RWPE1 (cell line): ENCODE results near the gene RASAL2.

Source experiments
- CTCF ChIA-PET: fragments of 350-600 bp; sonication (Branson Sonifier 250); formaldehyde crosslinking; extraction: SDS; loops from one replicate; lab custom pipeline; 2021; lab: Yijun Ruan, JAX
- POLR2A ChIA-PET: fragments of 400-600 bp; formaldehyde crosslinking; extraction: SDS; loops from one replicate; lab custom pipeline; 2020; ENCODE audit warnings: antibody characterized with exemption; ENCODE audit not compliant: low non-redundant PET; lab: Yijun Ruan, JAX
- DNase-seq: peaks from one replicate; pipeline ENCODE4 v3.0.0; 2012; ENCODE audit warnings: low spot score
- H3K27ac ChIP-seq: fragments of 450-650 bp; 2 replicates; pipeline ENCODE4 v1.5.1; 2017
- TF ChIP-seq, protein P1 (sequence below): fragments of 450-650 bp; conservative IDR thresholded peaks from 2 replicates; pipeline ENCODE4 v1.5.1; 2017; ENCODE audit warnings: low read depth, mild to moderate bottlenecking

RASAL2 gene

DNA sequence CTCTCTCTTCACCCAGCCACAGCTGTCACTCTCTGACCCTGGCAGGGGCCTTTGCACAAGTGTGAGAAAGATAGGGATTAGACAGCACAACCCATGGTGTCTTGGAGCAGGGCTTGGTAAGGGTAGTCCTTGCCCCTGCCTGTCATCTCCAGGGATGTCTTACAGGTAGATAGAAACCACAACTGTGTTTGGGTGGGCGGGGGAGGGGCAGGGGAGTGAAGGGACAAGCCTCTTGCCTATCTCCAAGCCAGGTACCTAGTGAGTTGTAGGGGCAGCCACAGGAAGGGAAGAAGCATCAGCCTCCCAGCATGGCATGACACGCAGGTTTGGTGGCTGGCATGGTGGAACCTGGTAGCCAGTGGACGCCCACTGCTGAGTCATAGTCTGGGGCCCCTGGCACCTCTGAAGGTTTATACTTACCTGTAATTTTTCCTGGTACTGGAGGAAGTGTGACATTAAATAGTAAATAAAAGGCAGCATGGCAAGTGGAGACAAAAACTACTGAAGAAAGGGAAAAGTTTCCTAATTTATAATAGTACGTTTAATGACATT, 305.3 kb downstream of the RASAL2 start:
- TF ChIP-seq, protein P1, sequence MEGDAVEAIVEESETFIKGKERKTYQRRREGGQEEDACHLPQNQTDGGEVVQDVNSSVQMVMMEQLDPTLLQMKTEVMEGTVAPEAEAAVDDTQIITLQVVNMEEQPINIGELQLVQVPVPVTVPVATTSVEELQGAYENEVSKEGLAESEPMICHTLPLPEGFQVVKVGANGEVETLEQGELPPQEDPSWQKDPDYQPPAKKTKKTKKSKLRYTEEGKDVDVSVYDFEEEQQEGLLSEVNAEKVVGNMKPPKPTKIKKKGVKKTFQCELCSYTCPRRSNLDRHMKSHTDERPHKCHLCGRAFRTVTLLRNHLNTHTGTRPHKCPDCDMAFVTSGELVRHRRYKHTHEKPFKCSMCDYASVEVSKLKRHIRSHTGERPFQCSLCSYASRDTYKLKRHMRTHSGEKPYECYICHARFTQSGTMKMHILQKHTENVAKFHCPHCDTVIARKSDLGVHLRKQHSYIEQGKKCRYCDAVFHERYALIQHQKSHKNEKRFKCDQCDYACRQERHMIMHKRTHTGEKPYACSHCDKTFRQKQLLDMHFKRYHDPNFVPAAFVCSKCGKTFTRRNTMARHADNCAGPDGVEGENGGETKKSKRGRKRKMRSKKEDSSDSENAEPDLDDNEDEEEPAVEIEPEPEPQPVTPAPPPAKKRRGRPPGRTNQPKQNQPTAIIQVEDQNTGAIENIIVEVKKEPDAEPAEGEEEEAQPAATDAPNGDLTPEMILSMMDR, result no peak
- H3K27ac ChIP-seq, result peak overlapping the region; percentile 60
- ChIA-PET POLR2A (no interaction called here), CTCF (no interaction called here)
- DNase-seq, result peak; percentile 19

DNA sequence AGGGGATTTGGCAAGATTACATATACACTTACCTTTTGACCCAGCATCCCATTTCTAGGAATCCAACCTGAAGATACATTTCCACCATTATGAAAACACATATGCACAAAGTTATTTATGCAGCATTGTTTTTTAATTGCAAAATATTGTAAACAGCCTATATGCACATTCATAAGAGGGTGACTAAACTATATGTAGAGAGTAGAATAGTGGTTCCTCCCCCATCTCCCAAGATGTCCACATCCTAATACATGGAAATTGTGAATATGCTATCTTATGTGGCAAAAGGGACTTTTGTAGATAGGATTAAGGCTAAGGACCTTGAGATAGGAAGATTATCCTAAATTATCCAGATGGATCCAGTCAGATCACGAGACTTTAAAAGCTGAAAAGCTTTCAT, 311.2 kb downstream of the RASAL2 start:
- TF ChIP-seq, protein P1, result no peak
- no peak overlapping the region for H3K27ac ChIP-seq
- ChIA-PET POLR2A (no interaction called here), CTCF (interaction anchor here (0.5 to 0.7 kb wide), 2 partner anchors 11 to 116 kb away, joined by 4 to 6 read pairs; no protein-coding TSS in a partner anchor)
- no peak for DNase-seq

DNA sequence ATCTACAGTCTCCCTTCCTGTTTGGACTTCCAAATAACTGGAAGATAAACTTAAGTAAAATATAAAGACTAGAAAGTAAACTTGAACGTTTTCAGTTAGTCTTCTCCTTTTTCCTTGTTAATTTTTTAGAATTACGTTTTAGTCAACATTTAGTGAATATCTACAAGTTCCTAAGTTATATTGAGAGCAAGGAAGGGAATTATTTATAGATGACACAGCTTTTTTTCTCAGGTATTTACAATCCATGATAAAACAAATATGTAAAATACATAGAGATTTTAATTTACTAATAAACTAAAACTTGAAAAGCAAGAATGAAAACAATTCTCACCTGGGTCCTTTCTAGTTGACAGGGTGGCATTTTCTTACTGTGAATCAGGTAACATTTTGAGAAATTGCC, 313.3 kb downstream of the RASAL2 start:
- H3K27ac ChIP-seq, result no peak overlapping the region
- TF ChIP-seq, protein P1, result no peak
- ChIA-PET CTCF (no interaction called here), POLR2A (no interaction called here)
- no peak for DNase-seq

DNA sequence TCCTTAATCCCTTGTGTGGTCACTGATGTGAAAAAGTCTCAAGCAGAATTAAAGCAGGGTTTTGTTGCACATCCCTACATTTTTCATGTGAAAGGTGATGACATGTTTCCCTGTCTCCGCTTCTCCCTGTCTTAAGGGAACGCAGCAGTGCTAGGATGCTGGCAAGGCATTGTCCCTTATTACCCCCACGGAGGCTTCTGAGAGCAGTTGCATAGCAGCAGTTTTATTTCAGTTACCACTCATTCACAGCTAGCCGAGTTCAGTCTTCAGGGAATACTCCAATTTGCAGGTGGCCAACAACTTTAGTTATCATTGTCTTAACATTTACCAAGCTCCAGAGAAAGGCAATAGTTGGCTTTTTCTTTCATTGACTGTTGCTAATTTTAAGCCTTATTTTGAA, 313.8 kb downstream of the RASAL2 start:
- H3K27ac ChIP-seq, result no peak overlapping the region
- ChIA-PET CTCF (no interaction called here), POLR2A (no interaction called here)
- DNase-seq, result no peak
- TF ChIP-seq, protein P1, result no peak

DNA sequence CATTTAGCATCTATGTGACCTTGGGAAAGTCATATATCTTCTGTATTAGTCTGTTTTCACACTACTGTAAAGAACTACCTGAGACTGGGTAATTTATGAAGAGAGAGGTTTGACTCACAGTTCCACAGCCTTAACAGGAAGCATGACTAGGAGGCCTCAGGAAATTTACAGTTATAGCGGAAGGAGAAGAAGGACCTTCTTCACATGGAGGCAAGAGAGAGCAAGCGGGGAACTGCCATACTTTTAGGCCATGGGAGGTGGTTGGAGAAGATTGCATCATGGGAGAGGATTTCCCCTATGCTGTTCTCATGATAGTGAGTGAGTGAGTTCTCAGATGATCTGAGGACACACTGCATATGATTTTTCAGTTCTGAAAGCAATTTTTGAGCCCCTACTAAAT, 315.0 kb downstream of the RASAL2 start:
- no peak for DNase-seq
- TF ChIP-seq, protein P1, result no peak

DNA sequence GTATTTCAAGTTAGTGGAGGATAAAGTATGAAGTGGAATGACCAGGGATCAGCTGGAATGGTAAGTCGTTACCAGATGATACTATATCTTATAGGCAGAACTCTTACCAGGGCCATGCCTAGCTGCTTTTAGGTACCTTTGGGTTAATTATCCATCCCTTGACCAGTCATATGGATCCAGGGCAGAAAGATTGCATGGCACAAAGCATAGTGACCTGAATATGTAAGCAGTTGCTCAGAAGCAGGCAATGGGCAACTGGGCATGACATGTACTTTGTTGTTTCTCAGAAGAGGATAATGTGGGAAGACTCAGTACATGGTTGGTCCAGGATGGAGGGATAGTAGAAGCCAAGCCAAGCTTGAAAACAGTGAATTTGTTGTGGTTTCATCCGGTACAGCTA, 315.6 kb downstream of the RASAL2 start:
- TF ChIP-seq, protein P1, result no peak
- H3K27ac ChIP-seq, result no peak overlapping the region
- DNase-seq, result no peak
- POLR2A ChIA-PET, result no interaction called here
- CTCF ChIA-PET, result no interaction called here

More for the DNA sequence above, 315.0 kb downstream of the RASAL2 start:
- POLR2A ChIA-PET, result no interaction called here
- CTCF ChIA-PET, result no interaction called here
- H3K27ac ChIP-seq, result no peak overlapping the region
